ENCODE data around the gene RAB27A. TPM values are rescaled to one million over a fixed set of nuclear protein-coding genes. Genes with fewer than 3 reads are reported as not detected.
A peak's percentile ranks its signal among the peaks of the same experiment; 100 is the strongest.

RAB27A gene
- 5.8 TPM for total RNA-seq
- long read RNA-seq, partial matches to known transcripts, result 0 of 1 reads
- long read RNA-seq, other reads (novel, unspliced or antisense), result 1 of 1 reads

DNA sequence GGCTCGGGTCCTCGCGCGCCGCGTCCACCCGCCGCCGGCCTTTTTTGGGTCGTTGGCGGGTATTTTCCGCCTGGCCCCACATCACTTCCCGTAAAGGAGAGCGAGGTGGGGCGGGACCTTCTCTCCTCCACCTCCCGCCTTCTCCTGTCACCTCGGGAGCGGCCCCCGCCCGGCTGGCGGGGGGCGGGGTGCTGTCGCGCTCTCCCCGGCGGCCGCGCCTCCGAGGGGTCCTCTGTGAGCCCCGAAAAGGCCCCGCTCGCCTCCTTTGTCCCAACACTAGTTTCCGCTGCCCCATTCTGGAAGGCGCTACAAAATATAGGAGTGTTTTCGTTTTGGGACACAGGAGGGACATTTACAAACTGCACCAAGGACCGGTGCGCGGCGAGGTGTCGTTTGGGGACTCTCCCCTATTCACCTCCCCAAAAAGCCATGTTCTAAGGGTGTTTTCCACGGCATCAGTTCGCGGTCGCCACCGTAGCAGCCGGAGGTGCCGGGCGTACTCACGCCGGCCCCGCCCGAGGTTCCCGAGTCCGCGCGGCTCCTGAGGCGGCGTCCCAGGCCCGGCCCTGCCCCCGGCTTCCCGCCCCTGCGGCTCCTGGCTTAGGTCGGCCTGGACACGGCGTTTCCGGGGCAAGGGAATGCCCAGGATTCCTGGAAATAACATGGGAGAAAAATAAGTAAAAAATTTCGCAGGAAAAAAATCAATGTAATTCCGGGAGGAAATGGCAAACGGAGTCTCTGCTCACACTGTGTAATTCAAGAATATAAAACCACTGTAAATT lies at the start of gene RAB27A:
RAB27A (minus strand) TSS at position 68 of the 782 bp plus-strand sequence. CDS start 54,879 bp downstream, outside the sequence.
- peak within 1 kb of the TSS; percentile 90 for H3K27ac ChIP-seq (replicated peaks)
- peak within 1 kb of the TSS; percentile 85 for H3K4me3 ChIP-seq
- intact Hi-C loops (cut with micrococcal nuclease), result loop anchor here (5.0 kb wide), 1 partner anchor 73 kb away; no protein-coding TSS in a partner anchor
- no peaks in the 10 kb centered on the region for H3K36me3 ChIP-seq
- peak; percentile 65 for DNase-seq
- no peaks in the 10 kb centered on the region for H3K9me3 ChIP-seq (replicated peaks)
- peaks cover 24% of the 10 kb centered on the region for H3K4me1 ChIP-seq
- no peak for TF ChIP-seq CTCF (IDR thresholded peaks at IDR 0.05; ENCODE audit: borderline replicate concordance)
- H3K27me3 ChIP-seq (ENCODE audit: low read depth), result no peaks in the 10 kb centered on the region

DNA sequence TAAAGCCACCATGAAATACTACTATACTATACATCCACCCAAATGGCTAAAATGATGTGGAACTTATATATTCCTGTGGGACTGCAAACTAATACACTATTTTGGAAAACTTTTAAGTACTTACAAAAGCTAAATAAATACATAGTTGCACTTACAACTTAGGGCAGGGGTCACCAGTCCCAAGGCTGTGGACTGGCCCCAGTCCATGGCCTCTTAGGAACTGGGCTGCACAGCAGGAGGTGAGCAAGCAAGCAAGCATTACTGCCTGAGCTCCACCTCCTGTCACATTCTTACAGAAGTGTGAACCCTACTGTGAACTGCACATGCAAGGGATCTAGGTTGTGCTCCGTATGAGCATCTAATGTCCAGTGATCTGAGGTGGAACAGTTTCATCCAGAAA lies 47.5 kb upstream of the RAB27A start:
- Histone ChIP-seq H3K4me1 (no peaks in the 10 kb centered on the region), H3K27ac (replicated peaks) (no peak overlapping the region), H3K27me3 (ENCODE audit: low read depth) (no peaks in the 10 kb centered on the region), H3K36me3 (peaks cover 44% of the 10 kb centered on the region), H3K4me3 (no peak overlapping the region), H3K9me3 (replicated peaks) (no peaks in the 10 kb centered on the region)
- TF ChIP-seq CTCF (IDR thresholded peaks at IDR 0.05; ENCODE audit: borderline replicate concordance), result no peak
- intact Hi-C loops (cut with micrococcal nuclease), result no loop called here
- DNase-seq, result no peak

DNA sequence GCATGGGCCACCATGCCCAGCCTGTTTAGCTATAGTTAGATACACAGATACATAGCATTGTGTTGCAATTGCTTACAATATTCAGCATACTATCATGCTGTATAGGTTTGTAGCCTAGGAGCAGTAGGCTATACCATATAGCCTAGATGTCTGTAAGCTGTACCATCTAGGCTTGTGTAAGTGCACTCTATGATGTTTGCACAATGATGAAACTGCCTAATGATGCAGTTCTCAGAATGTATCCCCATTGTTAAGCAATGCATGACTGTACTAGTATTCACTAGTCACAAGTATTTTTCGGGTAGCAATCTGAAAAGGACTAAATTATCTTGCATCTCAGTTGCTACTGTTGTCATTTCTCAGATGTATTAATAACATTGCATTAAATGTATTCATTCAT lies 45.4 kb upstream of the RAB27A start:
- H3K4me3 ChIP-seq, result no peak overlapping the region
- TF ChIP-seq CTCF (IDR thresholded peaks at IDR 0.05; ENCODE audit: borderline replicate concordance), result no peak
- no peaks in the 10 kb centered on the region for H3K27me3 ChIP-seq (ENCODE audit: low read depth)
- no peak overlapping the region for H3K27ac ChIP-seq (replicated peaks)
- no peaks in the 10 kb centered on the region for H3K9me3 ChIP-seq (replicated peaks)
- H3K4me1 ChIP-seq, result no peaks in the 10 kb centered on the region
- intact Hi-C loops (cut with micrococcal nuclease), result no loop called here
- no peak for DNase-seq
- H3K36me3 ChIP-seq, result peaks cover 60% of the 10 kb centered on the region

DNA sequence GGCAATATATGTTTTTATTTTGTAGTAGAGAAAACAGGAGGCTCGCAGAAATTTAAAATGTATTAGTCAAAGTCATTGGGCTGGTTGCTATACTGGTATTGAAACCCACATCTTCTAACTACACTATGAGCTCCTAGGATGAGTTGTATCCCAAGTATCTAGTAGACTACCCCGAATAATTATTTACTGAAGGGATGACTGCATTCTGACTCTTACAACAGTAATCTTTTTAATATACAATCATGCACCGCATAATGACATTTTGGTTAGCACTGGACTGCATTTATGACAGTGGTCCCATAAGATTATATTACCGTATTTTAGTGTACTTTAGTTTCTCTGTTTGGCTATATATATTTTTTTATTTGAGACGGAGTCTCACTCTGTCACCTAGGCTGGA lies 44.8 kb upstream of the RAB27A start:
- intact Hi-C loops (cut with micrococcal nuclease), result no loop called here
- no peak for TF ChIP-seq CTCF (IDR thresholded peaks at IDR 0.05; ENCODE audit: borderline replicate concordance)
- no peaks in the 10 kb centered on the region for H3K9me3 ChIP-seq (replicated peaks)
- H3K36me3 ChIP-seq, result peaks cover 55% of the 10 kb centered on the region
- no peaks in the 10 kb centered on the region for H3K4me1 ChIP-seq
- no peak overlapping the region for H3K4me3 ChIP-seq
- no peaks in the 10 kb centered on the region for H3K27me3 ChIP-seq (ENCODE audit: low read depth)
- H3K27ac ChIP-seq (replicated peaks), result no peak overlapping the region
- no peak for DNase-seq

GRCh38 chr15:55327387-55327786 lies 37.8 kb upstream of the RAB27A start:
- no peak for DNase-seq
- Histone ChIP-seq H3K4me3 (no peak overlapping the region), H3K36me3 (peaks cover 30% of the 10 kb centered on the region), H3K27ac (replicated peaks) (no peak overlapping the region), H3K27me3 (ENCODE audit: low read depth) (no peaks in the 10 kb centered on the region), H3K9me3 (replicated peaks) (no peaks in the 10 kb centered on the region), H3K4me1 (no peaks in the 10 kb centered on the region)
- TF ChIP-seq CTCF (IDR thresholded peaks at IDR 0.05; ENCODE audit: borderline replicate concordance), result no peak
- intact Hi-C loops (cut with micrococcal nuclease), result no loop called here

Measured in left ventricle myocardium inferior (tissue), 1 donor.